Aorta (tissue), 5 donors: ENCODE data around the gene SAMD9. TPM values are rescaled to one million over a fixed set of nuclear protein-coding genes. Genes with fewer than 3 reads are reported as not detected.
A peak's percentile ranks its signal among the peaks of the same experiment; 100 is the strongest.
"Not testable (repeated sequence)": the region's sequence is repeated elsewhere in the genome, so short reads cannot be mapped to it uniquely, and the experiment has no call there.

Experiments
- ATAC-seq: fragments of 200-7000 bp; cut with Tn5 transposase; one replicate; pipeline ENCODE4 v1.9.1; 2022; ENCODE audit warnings: moderate library complexity; ENCODE audit not compliant: low FRiP score
- DNase-seq, 2 donors: peaks; one replicate each; pipeline ENCODE4 v3.0.0-alpha.2; 2020
- H3K27ac ChIP-seq, 2 donors: one replicate each; pipeline ENCODE4 v1.5.1; 2013; ENCODE audit warnings: low read length in 2 of 2, mild to moderate bottlenecking in 2 of 2, moderate library complexity in 2 of 2, control low read depth in 1 of 2, inconsistent platforms in 1 of 2, low read depth in 1 of 2
- H3K27me3 ChIP-seq, 2 donors: one replicate each; pipeline ENCODE4 v1.6.1; 2013; ENCODE audit warnings: control low read depth in 1 of 2, low read length in 1 of 2, mild to moderate bottlenecking in 1 of 2, moderate library complexity in 1 of 2; ENCODE audit not compliant: insufficient read depth in 2 of 2, control insufficient read depth in 1 of 2
- H3K36me3 ChIP-seq, 2 donors: one replicate each; pipeline ENCODE4 v1.6.1; 2013; ENCODE audit warnings: control low read depth in 1 of 2, low read length in 1 of 2, mild to moderate bottlenecking in 1 of 2; ENCODE audit not compliant: insufficient read depth in 2 of 2, control insufficient read depth in 1 of 2
- H3K4me1 ChIP-seq, 2 donors: one replicate each; pipeline ENCODE4 v1.6.1; 2013; ENCODE audit warnings: low read length in 2 of 2, control low read depth in 1 of 2, mild to moderate bottlenecking in 1 of 2, moderate library complexity in 1 of 2; ENCODE audit not compliant: insufficient read depth in 2 of 2, control insufficient read depth in 1 of 2
- H3K4me3 ChIP-seq, 2 donors: one replicate each; pipeline ENCODE4 v1.5.1; 2013; ENCODE audit warnings: low read length in 2 of 2, control low read depth in 1 of 2, mild to moderate bottlenecking in 1 of 2
- H3K9me3 ChIP-seq: one replicate; pipeline ENCODE4 v1.6.1; 2013; ENCODE audit warnings: mild to moderate bottlenecking, low read length; ENCODE audit not compliant: control insufficient read depth
- WGBS, 2 donors: extraction: QIAGEN DNeasy Blood & Tissue Kit; methylation state at CpG; one replicate each; pipeline ENCODE4 v1.1.7; 2013; 5-methylcytosine and 5-hydroxymethylcytosine counted together
- intact Hi-C, 2 donors: fragments of 100-400 bp; cut with DNase I; formaldehyde crosslinking; loops; one replicate each; pipeline versions ENCODE4 v1.14.2 to v1.15.0; 2022
- polyA plus RNA-seq, 2 donors: library from polyadenylated mRNA; stranded (reverse); fragments of 200-250 nt; gene quantifications; one replicate each; pipeline ENCODE4 v1.2.3, GENCODE V29; 2013
- total RNA-seq, 2 donors: library from RNA; stranded (reverse); fragmentation: NEBNext Ultra II Directional; extraction: Animal tissue kit (Norgen Biotek cat#: 25700); gene quantifications; one replicate each; pipeline ENCODE4 v1.2.1, GENCODE V29; 2021
- donor health status: healthy with polysubstance abuse.
- donor health status: Bipolar disorder and iron deficiency.
- donor health status: DM: no; HTN: no; CAD: no.
- donor health status: DM: no; HTN: no; CAD: no.
- donor health status: DM: yes; HTN: yes; CAD: no.

SAMD9 gene
- total and polyA plus RNA-seq, 4 donors: 3.5 to 13.7 (median 6.7) TPM

GRCh38 chr7:93133005-93133404 lies 15.2 kb upstream of the SAMD9 start:
- no peaks in the 10 kb centered on the region for H3K27me3 ChIP-seq
- ATAC-seq: no peak

GRCh38 chr7:93132216-93132615 lies 14.4 kb upstream of the SAMD9 start:
- intact Hi-C loops: no loop called here
- Histone ChIP-seq H3K9me3 (peaks cover 10% of the 10 kb centered on the region), H3K4me1 (no peaks in the 10 kb centered on the region), H3K27me3 (no peaks in the 10 kb centered on the region), H3K36me3 (peaks cover 4 to 5% of the 10 kb centered on the region in 2 donors), H3K27ac (no peak overlapping the region), H3K4me3 (no peak overlapping the region)
- ATAC-seq (no peak), DNase-seq (no peak)
- 82 to 85% methylated on average over 3 of the region's 3 CpGs for WGBS, 2 donors

More at GRCh38 chr7:93133005-93133404, 15.2 kb upstream of the SAMD9 start:
- intact Hi-C loops: no loop called here
- DNase-seq: no peak
- Histone ChIP-seq H3K9me3 (peaks cover 13% of the 10 kb centered on the region), H3K27ac (no peak overlapping the region), H3K36me3 (peaks cover 7 to 9% of the 10 kb centered on the region in 2 donors), H3K4me1 (peaks cover 0 to 1% of the 10 kb centered on the region in 2 donors), H3K4me3 (no peak overlapping the region)
- 83 to 87% methylated on average over 1 of the region's 1 CpG for WGBS, 2 donors

GRCh38 chr7:93126954-93127353 lies 9.2 kb upstream of the SAMD9 start:
- H3K4me1 ChIP-seq, H3K27me3 ChIP-seq, ATAC-seq, DNase-seq, H3K27ac ChIP-seq, H3K36me3 ChIP-seq, intact Hi-C loops, H3K9me3 ChIP-seq, H3K4me3 ChIP-seq: not testable (repeated sequence)
- WGBS, 2 donors: 93 to 94% methylated on average over 1 of the region's 1 CpG

- H3K27me3 ChIP-seq, H3K36me3 ChIP-seq, H3K27ac ChIP-seq, H3K4me1 ChIP-seq, DNase-seq, ATAC-seq, intact Hi-C loops, H3K4me3 ChIP-seq, H3K9me3 ChIP-seq: not testable (repeated sequence)
- 71 to 94% methylated on average over 3 of the region's 3 CpGs for WGBS, 2 donors
These were observed 5.8 kb upstream of the SAMD9 start for GRCh38 chr7:93123532-93123931.

DNA sequence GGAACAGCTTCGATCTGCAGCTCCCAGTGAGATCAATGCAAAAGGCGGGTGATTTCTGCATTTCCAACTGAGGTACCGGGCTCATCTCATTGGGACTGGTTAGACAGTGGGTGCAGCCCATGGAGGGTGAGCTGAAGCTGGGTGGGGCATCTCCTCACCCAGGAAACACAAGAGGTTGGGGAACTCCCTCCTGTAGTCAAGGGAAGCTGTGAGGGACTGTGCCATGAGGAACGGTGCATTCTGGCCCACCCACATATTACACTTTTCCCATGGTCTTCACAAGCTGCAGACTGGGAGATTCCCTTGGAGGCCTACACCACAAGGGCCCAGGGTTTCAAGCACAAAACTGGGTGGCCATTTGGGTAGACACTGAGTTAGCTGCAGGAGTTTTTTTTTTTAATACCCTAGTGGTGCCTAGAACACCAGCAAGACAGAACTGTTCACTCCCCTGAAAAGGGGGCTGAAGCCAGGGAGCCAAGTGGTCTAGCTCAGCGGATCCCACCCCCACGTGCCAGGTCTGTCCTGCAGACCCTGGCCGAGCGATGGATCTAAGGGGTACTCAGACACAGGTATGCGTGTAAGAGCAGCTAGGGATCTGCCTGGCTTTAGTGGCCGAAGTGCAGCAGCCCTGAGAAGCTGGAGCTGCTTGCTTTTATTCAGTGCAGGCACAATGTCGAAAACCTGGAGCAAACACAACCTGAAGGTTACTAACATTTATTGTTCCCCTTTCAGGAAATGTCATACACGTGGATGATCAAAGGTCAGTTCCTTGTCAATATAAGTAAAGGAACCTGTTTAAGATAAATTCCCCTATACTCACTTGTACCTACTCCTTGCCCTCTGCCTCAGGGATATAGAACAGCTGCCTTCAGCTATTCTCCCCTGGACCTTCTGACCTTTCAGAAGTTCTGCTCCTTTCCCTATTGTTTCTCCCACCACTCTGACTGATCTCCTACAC lies 3.1 kb upstream of the SAMD9 start:
- no peak overlapping the region for H3K27ac ChIP-seq
- H3K27me3 ChIP-seq: no peaks in the 10 kb centered on the region
- intact Hi-C loops: no loop called here
- H3K36me3 ChIP-seq: no peaks in the 10 kb centered on the region
- no peak overlapping the region for H3K4me3 ChIP-seq
- ATAC-seq (no peak), DNase-seq (no peak)
- H3K4me1 ChIP-seq: peaks cover 3% of the 10 kb centered on the region in 2 donors
- peaks cover 2% of the 10 kb centered on the region for H3K9me3 ChIP-seq
- WGBS, 2 donors: 93 to 94% methylated on average over 12 of the region's 12 CpGs

DNA sequence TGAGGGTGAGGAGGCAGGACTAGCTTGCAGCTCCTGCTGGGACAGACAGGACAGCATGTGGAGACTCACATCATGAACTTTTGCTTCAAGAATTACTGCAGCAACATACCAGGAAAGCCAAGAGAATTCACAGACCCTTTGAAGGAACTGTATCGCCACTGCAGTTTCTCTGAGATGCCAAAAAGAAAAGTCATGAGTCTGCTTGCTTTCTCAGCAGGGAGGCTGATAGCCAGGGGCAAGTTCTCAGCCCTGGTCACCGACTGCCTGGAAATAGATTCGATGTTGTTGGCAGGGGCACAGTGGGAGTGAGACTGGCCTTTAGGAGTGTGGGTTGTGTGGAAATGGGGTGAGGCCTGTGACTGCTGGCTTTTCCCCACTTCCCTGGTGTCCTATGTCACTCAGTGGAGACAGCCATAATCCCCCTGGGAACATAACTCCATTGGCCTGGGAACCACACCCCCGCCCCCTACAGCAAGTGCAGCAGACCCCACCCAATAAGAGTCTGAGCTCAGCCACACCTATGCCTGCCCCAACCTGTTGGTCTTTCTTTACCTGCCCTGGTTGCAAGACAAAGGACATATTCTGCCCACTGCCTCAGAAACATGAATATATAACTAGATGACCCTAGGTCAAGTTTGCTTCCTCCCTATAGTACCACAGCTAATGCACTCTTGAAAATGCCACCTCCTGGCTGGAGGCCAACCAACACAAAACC lies 1.6 kb upstream of the SAMD9 start:
- Histone ChIP-seq H3K9me3 (peaks cover 2% of the 10 kb centered on the region), H3K36me3 (no peaks in the 10 kb centered on the region), H3K4me3 (peak overlapping the region in 1 of 2 donors; percentile 47), H3K27ac (peak overlapping the region in 1 of 2 donors; percentile 25), H3K4me1 (peaks cover 3% of the 10 kb centered on the region in 2 donors), H3K27me3 (no peaks in the 10 kb centered on the region)
- no peak for ATAC-seq
- WGBS, 2 donors: 34 to 42% methylated on average over 4 of the region's 4 CpGs
- intact Hi-C loops: no loop called here
- DNase-seq: peak in 1 of 2 donors; percentile 24

DNA sequence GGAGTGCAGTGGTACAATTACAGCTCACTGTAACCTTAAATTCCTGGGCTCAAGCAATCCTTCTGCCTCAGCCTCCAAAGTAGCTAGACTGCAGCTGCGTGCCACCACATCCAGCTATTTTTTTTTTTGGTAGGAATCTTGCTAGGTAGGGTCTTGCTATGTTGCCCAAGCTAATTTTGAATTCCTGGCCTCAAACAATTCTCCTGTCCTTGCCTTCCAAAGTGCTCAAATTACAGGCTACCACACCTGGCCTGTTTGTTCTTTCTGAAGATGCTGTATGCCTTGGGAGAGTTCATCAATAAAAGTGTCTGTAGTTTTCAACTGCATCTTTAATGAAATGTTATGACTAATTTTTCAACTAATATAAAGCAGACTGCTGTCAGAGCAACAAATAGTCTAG lies 452 bp downstream of the SAMD9 start:
- H3K27ac ChIP-seq: no peak overlapping the region
- intact Hi-C loops: no loop called here
- ATAC-seq: no peak

GRCh38 chr7:93115796-93116195 lies 2.0 kb downstream of the SAMD9 start:
- H3K4me1 ChIP-seq: peaks cover 3% of the 10 kb centered on the region in 2 donors
- H3K36me3 ChIP-seq: no peaks in the 10 kb centered on the region
- DNase-seq (no peak), ATAC-seq (no peak)
- no peaks in the 10 kb centered on the region for H3K9me3 ChIP-seq
- H3K27me3 ChIP-seq: no peaks in the 10 kb centered on the region
- no peak overlapping the region for H3K27ac ChIP-seq
- intact Hi-C loops: no loop called here
- no peak overlapping the region for H3K4me3 ChIP-seq
- WGBS, 2 donors: 83 to 86% methylated on average over 7 of the region's 7 CpGs

More for the DNA sequence above, 452 bp downstream of the SAMD9 start:
- 14 to 30% methylated on average over 1 of the region's 1 CpG for WGBS, 2 donors
- Histone ChIP-seq H3K36me3 (no peaks in the 10 kb centered on the region), H3K4me3 (peak overlapping the region; percentile 70 to 89), H3K9me3 (peaks cover 2% of the 10 kb centered on the region), H3K27me3 (no peaks in the 10 kb centered on the region), H3K4me1 (peaks cover 3% of the 10 kb centered on the region in 2 donors)
- DNase-seq: no peak
